ENCODE measurements around the gene GRAMD2B. TPM values are rescaled to one million over a fixed set of nuclear protein-coding genes. Genes with fewer than 3 reads are reported as not detected.

Gene GRAMD2B
- total RNA-seq, 1 donor from 2014 or later = 18.3 TPM

GRCh38 chr5:126414874-126415502, 8.2 kb upstream of the GRAMD2B start:
- DNase-seq (ENCODE audit: extremely low spot score, unreplicated experiment) = no peak
- Mint-ChIP-seq H3K4me3 (no peak overlapping the region), H3K4me1 (ENCODE audit: unreplicated experiment) (no peaks in the 10 kb centered on the region), H3K36me3 (peaks cover 10% of the 10 kb centered on the region), H3K27me3 (no peaks in the 10 kb centered on the region), H3K27ac (no peak overlapping the region), H3K9me3 (peaks cover 4% of the 10 kb centered on the region)
- no peak for TF ChIP-seq CTCF (conservative IDR thresholded peaks at IDR 0.05)

GRCh38 chr5:126415789-126416188, 7.4 kb upstream of the GRAMD2B start:
- H3K27me3 Mint-ChIP-seq = no peaks in the 10 kb centered on the region
- no peaks in the 10 kb centered on the region for H3K4me1 Mint-ChIP-seq (ENCODE audit: unreplicated experiment)
- no peak for TF ChIP-seq CTCF (conservative IDR thresholded peaks at IDR 0.05)
- DNase-seq (ENCODE audit: extremely low spot score, unreplicated experiment) = no peak
- no peak overlapping the region for H3K27ac Mint-ChIP-seq
- H3K36me3 Mint-ChIP-seq = peaks cover 7% of the 10 kb centered on the region
- H3K4me3 Mint-ChIP-seq = no peak overlapping the region
- peaks cover 4% of the 10 kb centered on the region for H3K9me3 Mint-ChIP-seq

GRCh38 chr5:126416266-126416925, 6.8 kb upstream of the GRAMD2B start:
- Mint-ChIP-seq H3K27ac (no peak overlapping the region), H3K9me3 (peaks cover 4% of the 10 kb centered on the region), H3K27me3 (no peaks in the 10 kb centered on the region), H3K4me1 (ENCODE audit: unreplicated experiment) (no peaks in the 10 kb centered on the region), H3K4me3 (no peak overlapping the region), H3K36me3 (peaks cover 3% of the 10 kb centered on the region)
- no peak for DNase-seq (ENCODE audit: extremely low spot score, unreplicated experiment)
- TF ChIP-seq CTCF (conservative IDR thresholded peaks at IDR 0.05) = no peak

- DNase-seq (ENCODE audit: extremely low spot score, unreplicated experiment) = no peak
- Mint-ChIP-seq H3K36me3 (no peaks in the 10 kb centered on the region), H3K4me1 (ENCODE audit: unreplicated experiment) (no peaks in the 10 kb centered on the region), H3K9me3 (peaks cover 4% of the 10 kb centered on the region), H3K27ac (no peak overlapping the region), H3K27me3 (no peaks in the 10 kb centered on the region), H3K4me3 (no peak overlapping the region)
- TF ChIP-seq CTCF (conservative IDR thresholded peaks at IDR 0.05) = no peak
Measured at GRCh38 chr5:126417178-126417577, 6.0 kb upstream of the GRAMD2B start.

GRCh38 chr5:126419102-126419501, 4.1 kb upstream of the GRAMD2B start:
- Mint-ChIP-seq H3K27ac (no peak overlapping the region), H3K4me3 (no peak overlapping the region), H3K27me3 (no peaks in the 10 kb centered on the region), H3K36me3 (no peaks in the 10 kb centered on the region), H3K4me1 (ENCODE audit: unreplicated experiment) (peaks cover 6% of the 10 kb centered on the region), H3K9me3 (peaks cover 4% of the 10 kb centered on the region)
- no peak for DNase-seq (ENCODE audit: extremely low spot score, unreplicated experiment)
- no peak for TF ChIP-seq CTCF (conservative IDR thresholded peaks at IDR 0.05)
